Neural cell (in vitro differentiated cells): Measurements from ENCODE around the gene CENPN.

Experiments used
- EP300 ChIP-seq: fragments of 450-650 bp; conservative IDR thresholded peaks from 2 replicates; pipeline ENCODE4 v1.6.1; 2014; ENCODE audit warnings: antibody characterized with exemption, mild to moderate bottlenecking, moderate library complexity; ENCODE audit not compliant: poor library complexity, severe bottlenecking
- EZH2 ChIP-seq: fragments of 200-600, 300-800 bp; shearing (Covaris generic), sonication (generic); IDR thresholded peaks from 2 replicates; pipeline ENCODE4 v1.6.1; 2014; ENCODE audit warnings: antibody characterized with exemption, low read length, borderline replicate concordance, mild to moderate bottlenecking; ENCODE audit not compliant: insufficient read depth, poor library complexity, severe bottlenecking
- MXI1 ChIP-seq: fragments of 450-650 bp; conservative IDR thresholded peaks from 2 replicates; pipeline ENCODE4 v1.6.1; 2014; ENCODE audit warnings: antibody characterized with exemption, mild to moderate bottlenecking; ENCODE audit not compliant: poor library complexity, severe bottlenecking
- POLR2AphosphoS5 ChIP-seq: IDR thresholded peaks from 2 replicates; pipeline ENCODE4 v1.6.1; 2012
- SMC3 ChIP-seq: fragments of 450-650 bp; conservative IDR thresholded peaks from 2 replicates; pipeline ENCODE4 v1.6.1; 2014; ENCODE audit warnings: antibody characterized with exemption, mild to moderate bottlenecking, moderate library complexity; ENCODE audit not compliant: poor library complexity
- TAF1 ChIP-seq: IDR thresholded peaks from 2 replicates; pipeline ENCODE4 v1.6.1; 2012; ENCODE audit warnings: low read depth
- TF ChIP-seq, protein P1 (sequence below): IDR thresholded peaks from 2 replicates; pipeline ENCODE4 v1.6.1; 2012; ENCODE audit warnings: borderline replicate concordance
- TF ChIP-seq, protein P2 (sequence below): fragments of 450-650 bp; IDR thresholded peaks from 2 replicates; pipeline ENCODE4 v1.5.1; 2014; ENCODE audit warnings: antibody characterized with exemption, mild to moderate bottlenecking, moderate library complexity; ENCODE audit not compliant: poor library complexity, severe bottlenecking

DNA sequence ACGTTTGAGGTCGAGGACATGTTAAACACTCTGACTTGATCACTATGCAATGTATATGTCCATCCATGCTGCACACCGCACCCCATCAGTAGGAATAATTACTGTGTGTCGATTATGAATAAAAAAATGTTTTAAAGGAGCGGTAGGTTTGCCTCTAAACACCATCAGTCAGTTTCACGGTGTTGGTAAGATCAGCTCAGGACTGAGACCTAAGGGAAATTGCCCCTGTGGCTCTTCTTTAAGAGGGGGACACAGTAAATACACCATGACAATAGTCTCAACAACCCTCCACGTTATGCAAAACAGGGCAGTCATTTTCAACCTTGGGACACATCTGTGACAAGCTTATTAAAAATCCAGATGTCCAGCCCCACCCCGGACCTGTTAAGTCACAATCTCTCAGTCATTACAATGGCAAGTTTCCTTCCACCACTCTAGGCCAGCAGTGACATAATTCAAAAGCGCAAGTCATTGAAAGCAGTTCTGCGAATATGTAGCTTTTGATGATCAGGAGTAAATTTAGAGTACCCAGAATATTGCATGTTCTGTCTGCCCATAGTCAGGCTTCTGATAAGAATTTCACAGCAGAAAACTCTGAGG, 29.8 kb downstream of the CENPN start:
- TF ChIP-seq EP300: no peak
- TF ChIP-seq TAF1: no peak
- no peak for TF ChIP-seq EZH2
- TF ChIP-seq, protein P1, sequence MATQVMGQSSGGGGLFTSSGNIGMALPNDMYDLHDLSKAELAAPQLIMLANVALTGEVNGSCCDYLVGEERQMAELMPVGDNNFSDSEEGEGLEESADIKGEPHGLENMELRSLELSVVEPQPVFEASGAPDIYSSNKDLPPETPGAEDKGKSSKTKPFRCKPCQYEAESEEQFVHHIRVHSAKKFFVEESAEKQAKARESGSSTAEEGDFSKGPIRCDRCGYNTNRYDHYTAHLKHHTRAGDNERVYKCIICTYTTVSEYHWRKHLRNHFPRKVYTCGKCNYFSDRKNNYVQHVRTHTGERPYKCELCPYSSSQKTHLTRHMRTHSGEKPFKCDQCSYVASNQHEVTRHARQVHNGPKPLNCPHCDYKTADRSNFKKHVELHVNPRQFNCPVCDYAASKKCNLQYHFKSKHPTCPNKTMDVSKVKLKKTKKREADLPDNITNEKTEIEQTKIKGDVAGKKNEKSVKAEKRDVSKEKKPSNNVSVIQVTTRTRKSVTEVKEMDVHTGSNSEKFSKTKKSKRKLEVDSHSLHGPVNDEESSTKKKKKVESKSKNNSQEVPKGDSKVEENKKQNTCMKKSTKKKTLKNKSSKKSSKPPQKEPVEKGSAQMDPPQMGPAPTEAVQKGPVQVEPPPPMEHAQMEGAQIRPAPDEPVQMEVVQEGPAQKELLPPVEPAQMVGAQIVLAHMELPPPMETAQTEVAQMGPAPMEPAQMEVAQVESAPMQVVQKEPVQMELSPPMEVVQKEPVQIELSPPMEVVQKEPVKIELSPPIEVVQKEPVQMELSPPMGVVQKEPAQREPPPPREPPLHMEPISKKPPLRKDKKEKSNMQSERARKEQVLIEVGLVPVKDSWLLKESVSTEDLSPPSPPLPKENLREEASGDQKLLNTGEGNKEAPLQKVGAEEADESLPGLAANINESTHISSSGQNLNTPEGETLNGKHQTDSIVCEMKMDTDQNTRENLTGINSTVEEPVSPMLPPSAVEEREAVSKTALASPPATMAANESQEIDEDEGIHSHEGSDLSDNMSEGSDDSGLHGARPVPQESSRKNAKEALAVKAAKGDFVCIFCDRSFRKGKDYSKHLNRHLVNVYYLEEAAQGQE: no peak
- TF ChIP-seq, protein P2, sequence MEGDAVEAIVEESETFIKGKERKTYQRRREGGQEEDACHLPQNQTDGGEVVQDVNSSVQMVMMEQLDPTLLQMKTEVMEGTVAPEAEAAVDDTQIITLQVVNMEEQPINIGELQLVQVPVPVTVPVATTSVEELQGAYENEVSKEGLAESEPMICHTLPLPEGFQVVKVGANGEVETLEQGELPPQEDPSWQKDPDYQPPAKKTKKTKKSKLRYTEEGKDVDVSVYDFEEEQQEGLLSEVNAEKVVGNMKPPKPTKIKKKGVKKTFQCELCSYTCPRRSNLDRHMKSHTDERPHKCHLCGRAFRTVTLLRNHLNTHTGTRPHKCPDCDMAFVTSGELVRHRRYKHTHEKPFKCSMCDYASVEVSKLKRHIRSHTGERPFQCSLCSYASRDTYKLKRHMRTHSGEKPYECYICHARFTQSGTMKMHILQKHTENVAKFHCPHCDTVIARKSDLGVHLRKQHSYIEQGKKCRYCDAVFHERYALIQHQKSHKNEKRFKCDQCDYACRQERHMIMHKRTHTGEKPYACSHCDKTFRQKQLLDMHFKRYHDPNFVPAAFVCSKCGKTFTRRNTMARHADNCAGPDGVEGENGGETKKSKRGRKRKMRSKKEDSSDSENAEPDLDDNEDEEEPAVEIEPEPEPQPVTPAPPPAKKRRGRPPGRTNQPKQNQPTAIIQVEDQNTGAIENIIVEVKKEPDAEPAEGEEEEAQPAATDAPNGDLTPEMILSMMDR: no peak
- no peak for TF ChIP-seq SMC3
- TF ChIP-seq POLR2AphosphoS5: no peak
- no peak for TF ChIP-seq MXI1
